ENCODE measurements around the gene CGB7.

The CGB7 gene

DNA sequence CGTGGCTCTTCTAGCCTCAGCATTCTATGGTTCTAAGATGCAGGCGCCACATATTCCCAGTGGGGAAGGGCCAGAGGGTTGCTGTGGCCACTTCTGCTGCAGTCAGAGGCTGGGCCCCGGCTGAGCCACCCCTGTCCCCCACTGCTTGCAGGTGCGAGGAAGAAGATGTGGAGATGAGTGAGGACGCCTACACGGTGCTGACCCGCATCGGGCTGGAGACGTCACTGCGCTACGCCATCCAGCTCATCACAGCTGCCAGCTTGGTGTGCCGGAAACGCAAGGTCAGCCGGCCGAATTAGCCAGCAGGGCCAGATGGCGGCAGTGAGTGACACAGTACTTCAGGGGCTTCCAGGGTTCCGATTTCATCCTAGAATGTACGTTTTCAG is 42.7 kb downstream of the CGB7 start:
- no peak for DNase-seq

DNA sequence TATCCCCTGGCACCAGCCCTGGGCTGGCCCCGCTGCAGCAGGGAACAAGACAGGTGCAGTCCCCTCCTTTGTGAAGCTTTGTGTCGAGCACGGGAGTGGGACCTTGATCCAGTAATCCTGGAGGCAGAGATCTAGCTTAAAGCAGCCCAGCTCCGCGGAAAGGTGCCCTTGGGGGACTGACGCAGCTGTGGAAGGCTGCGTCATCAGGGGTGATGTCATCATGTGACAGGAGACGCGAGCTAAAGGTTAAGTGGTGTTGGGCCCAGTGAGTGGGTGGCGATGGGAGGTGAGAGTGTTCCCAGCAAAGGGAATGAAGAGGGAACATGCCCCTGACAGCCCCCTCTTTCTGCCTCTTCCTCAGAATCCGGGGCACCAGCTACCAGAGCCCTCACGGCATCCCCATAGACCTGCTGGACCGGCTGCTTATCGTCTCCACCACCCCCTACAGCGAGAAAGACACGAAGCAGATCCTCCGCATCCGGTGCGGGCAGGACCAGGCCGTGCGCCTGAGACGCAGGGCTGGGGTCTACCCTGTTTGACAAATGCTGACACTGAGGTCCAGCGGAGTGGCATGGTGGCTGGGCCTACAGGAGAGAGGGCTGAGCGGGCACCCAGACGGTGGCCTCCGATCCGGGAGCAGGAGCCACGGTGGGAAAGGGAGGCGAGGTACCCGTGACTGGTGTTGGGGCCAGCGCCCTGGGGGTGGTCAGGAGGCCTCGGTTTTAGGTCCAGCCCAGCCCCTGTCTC is 43.3 kb downstream of the CGB7 start:
- no peak for DNase-seq

DNA sequence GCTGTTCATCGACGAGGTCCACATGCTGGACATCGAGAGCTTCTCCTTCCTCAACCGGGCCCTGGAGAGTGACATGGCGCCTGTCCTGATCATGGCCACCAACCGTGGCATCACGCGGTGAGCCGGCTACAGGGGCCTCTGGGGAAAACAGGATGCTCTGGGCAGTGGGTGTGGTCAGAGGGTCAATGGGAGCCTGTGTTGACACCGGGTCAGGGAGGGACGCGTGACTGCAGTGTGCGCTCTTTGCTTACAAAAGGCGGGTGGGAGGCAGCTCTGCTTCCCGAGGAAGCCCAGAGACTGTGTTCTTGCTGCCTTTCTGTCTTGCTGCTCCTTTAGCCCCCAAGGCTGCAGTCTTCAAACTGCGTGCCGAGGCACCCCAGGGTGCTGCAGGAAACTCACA is 46.4 kb downstream of the CGB7 start:
- no peak for DNase-seq

DNA sequence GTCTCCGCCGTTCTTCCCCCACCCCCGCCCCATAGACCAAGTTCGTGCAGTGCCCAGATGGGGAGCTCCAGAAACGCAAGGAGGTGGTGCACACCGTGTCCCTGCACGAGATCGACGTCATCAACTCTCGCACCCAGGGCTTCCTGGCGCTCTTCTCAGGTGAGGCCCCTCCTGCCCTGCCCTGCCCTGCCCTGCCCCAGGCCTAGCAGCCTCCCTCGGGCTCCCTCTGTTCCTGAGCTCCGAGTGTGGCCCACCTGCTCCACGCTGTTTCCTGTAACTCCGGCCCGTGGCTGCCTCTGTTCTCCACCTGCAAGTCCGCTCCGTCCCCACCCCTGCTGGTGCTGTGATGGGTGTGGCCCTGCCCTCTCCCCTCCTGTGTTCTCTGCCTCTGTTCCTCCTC is 47.1 kb downstream of the CGB7 start:
- DNase-seq, result no peak

DNA sequence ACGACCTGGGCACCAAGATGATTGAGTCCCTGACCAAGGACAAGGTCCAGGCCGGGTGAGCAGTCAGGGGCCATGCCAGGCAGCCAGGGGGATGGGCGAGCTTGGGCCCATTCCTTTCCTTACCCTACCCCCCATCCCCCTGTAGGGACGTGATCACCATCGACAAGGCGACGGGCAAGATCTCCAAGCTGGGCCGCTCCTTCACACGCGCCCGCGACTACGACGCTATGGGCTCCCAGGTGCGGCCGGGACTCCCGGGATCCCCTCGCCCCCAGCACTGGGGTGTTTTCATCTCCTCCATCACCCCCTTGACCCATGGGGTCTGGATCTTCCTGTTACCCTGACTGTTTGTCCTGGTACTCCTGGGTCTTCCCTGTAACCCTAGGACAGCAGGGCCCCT is 47.7 kb downstream of the CGB7 start:
- no peak for DNase-seq

DNA sequence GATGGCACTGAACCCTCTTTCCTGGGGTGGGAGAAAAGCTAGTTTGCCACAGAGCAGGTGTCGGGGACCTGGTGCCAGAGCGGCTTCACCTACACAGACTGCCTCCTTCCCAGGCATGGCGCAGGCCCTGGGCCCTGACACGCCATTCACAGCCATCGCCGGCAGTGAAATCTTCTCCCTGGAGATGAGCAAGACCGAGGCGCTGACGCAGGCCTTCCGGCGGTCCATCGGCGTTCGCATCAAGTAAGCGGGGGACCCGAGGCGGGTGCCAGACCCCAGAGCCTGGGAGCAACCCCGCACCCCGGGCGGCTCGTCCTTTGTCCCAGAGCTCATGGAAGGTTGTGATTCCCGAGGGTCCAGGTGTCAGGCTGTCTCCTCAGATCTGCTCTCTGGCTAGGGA is 50.6 kb downstream of the CGB7 start:
- DNase-seq, result no peak

DNA sequence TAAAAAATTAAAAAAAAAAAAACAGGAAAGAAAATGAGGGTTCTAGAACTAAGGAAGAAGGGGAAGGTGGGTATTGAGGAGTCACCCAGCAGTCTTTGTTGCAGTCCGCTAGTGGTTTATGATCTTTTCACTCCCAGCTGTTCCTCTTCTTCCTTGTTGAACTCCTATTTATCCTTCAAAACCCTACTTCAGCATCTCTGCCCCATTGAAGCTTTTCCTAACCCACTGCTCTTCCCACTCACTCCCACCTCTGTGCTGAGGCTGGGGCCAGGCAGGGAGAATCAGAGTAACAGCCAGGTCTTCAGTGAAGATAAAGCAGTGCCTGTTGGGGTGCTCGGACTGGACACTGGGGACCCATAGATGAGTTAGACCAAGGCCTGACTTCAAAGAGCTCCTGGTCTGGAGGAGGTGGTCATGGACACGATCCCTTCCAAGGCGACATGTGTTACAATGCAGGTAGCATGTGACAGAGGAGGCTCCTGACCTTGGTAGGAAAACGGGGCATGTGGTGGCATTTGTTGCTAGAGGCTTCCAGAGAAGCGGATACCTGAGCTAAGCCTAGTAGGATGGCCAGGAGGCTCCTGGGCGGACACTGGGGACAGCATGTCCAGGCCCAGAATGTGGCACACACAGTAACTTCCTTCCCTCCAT is 52.5 kb downstream of the CGB7 start:
- DNase-seq, result no peak
